Astrocyte (in vitro differentiated cells and primary cell): ENCODE data around the gene PAPLN. TPM values are rescaled to one million over a fixed set of nuclear protein-coding genes. Genes with fewer than 3 reads are reported as not detected.
A peak's percentile ranks its signal among the peaks of the same experiment; 100 is the strongest.

Experiments
- DNase-seq: peaks from one replicate; pipeline ENCODE4 v3.0.0-alpha.2; 2010; ENCODE audit warnings: low read depth
- FAIRE-seq: peaks from 2 replicates; lab custom pipeline; 2011; peaks lifted over from hg19 to GRCh38; lab: Jason Lieb, UNC
- H2AFZ ChIP-seq: 2 replicates; pipeline ENCODE4 v1.6.0; 2012; ENCODE audit warnings: low read depth, low read length, inconsistent platforms
- H3K27ac ChIP-seq: 2 replicates; pipeline ENCODE4 v1.5.1; 2011; ENCODE audit warnings: low read depth, low read length, inconsistent platforms
- H3K27me3 ChIP-seq: 2 replicates; pipeline ENCODE4 v1.6.0; 2011; ENCODE audit warnings: low read length, inconsistent platforms; ENCODE audit not compliant: insufficient read depth
- H3K36me3 ChIP-seq: 2 replicates; pipeline ENCODE4 v1.5.1; 2011; ENCODE audit warnings: low read length, inconsistent platforms; ENCODE audit not compliant: insufficient read depth
- H3K4me1 ChIP-seq: 2 replicates; pipeline ENCODE4 v1.5.1; 2011; ENCODE audit warnings: low read length, inconsistent platforms; ENCODE audit not compliant: insufficient read depth
- H3K4me2 ChIP-seq: 2 replicates; pipeline ENCODE4 v1.6.0; 2012; ENCODE audit warnings: low read length, inconsistent platforms
- H3K4me3 ChIP-seq: 2 replicates; pipeline ENCODE4 v1.5.1; 2011; ENCODE audit warnings: low read depth, mild to moderate bottlenecking, low read length, inconsistent platforms; ENCODE audit not compliant: insufficient read depth
- H3K79me2 ChIP-seq: 2 replicates; pipeline ENCODE4 v1.6.0; 2012; ENCODE audit warnings: mild to moderate bottlenecking, low read length, inconsistent platforms; ENCODE audit not compliant: insufficient read depth
- H3K9ac ChIP-seq: 2 replicates; pipeline ENCODE4 v1.6.0; 2012; ENCODE audit warnings: mild to moderate bottlenecking, low read length, inconsistent platforms
- H3K9me3 ChIP-seq: 2 replicates; pipeline ENCODE4 v1.5.1; 2012; ENCODE audit warnings: low read depth, mild to moderate bottlenecking, low read length, inconsistent platforms; ENCODE audit not compliant: insufficient read depth
- H4K20me1 ChIP-seq: 2 replicates; pipeline ENCODE4 v1.6.0; 2012; ENCODE audit warnings: low read length, inconsistent platforms; ENCODE audit not compliant: insufficient read depth
- H3K27ac Mint-ChIP-seq: one replicate; pipeline ENCODE4 v1.8.0; 2021; ENCODE audit warnings: mild to moderate bottlenecking, mixed read lengths; ENCODE audit not compliant: unreplicated experiment
- H3K27me3 Mint-ChIP-seq: one replicate; pipeline ENCODE4 v1.8.0; 2021; ENCODE audit warnings: low read depth, mixed read lengths; ENCODE audit not compliant: unreplicated experiment
- H3K36me3 Mint-ChIP-seq: one replicate; pipeline ENCODE4 v1.8.0; 2021; ENCODE audit warnings: low read depth, mixed read lengths; ENCODE audit not compliant: unreplicated experiment
- H3K4me1 Mint-ChIP-seq: one replicate; pipeline ENCODE4 v1.8.0; 2021; ENCODE audit warnings: low read depth, mixed read lengths; ENCODE audit not compliant: unreplicated experiment
- H3K4me3 Mint-ChIP-seq: one replicate; pipeline ENCODE4 v1.8.0; 2021; ENCODE audit warnings: mild to moderate bottlenecking, moderate library complexity, mixed read lengths; ENCODE audit not compliant: unreplicated experiment
- H3K9me3 Mint-ChIP-seq: one replicate; pipeline ENCODE4 v1.8.0; 2021; ENCODE audit warnings: mild to moderate bottlenecking, mixed read lengths; ENCODE audit not compliant: unreplicated experiment
- EZH2 ChIP-seq: IDR thresholded peaks from 2 replicates; pipeline ENCODE4 v1.6.1; 2012; ENCODE audit warnings: mild to moderate bottlenecking, low read length, inconsistent platforms; ENCODE audit not compliant: insufficient read depth
- total RNA-seq: library from RNA; stranded (reverse); gene quantifications from 2 replicates; pipeline ENCODE4 v1.2.1, GENCODE V29; 2021
- TF ChIP-seq, protein P1 (sequence below): IDR thresholded peaks from 2 replicates; pipeline ENCODE4 v1.5.1; 2011; ENCODE audit warnings: low read depth, mild to moderate bottlenecking, inconsistent platforms, low read length, moderate library complexity; ENCODE audit not compliant: insufficient read depth

Gene PAPLN
- total RNA-seq, 1 donor from 2014 or later = 5.0 TPM

DNA sequence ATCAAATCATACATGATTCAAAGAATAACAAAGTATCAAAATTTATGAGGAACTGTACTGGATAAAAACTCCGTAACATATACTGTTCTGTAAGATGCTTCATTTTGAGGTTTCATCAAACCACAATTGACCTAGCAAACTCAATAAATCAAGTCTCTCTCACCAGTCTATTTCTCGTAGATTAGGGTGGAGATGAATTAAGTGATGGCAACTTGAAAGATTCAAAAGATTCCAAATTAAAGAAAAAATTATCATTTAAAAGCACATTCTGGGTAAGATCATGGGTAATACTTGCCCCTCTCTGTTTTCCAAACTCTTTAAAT is 74.4 kb downstream of the PAPLN start:
- DNase-seq (peak; percentile 63), FAIRE-seq (no peak)
- no peak overlapping the region for H3K4me3 ChIP-seq
- H3K4me1 ChIP-seq = peaks cover 4% of the 10 kb centered on the region
- Mint-ChIP-seq H3K36me3 (peaks cover 10% of the 10 kb centered on the region), H3K27ac (peak overlapping the region; percentile 91), H3K9me3 (peaks cover 2% of the 10 kb centered on the region), H3K4me1 (peaks cover 15% of the 10 kb centered on the region), H3K27me3 (no peaks in the 10 kb centered on the region), H3K4me3 (no peak overlapping the region)
- no peak for TF ChIP-seq EZH2
- TF ChIP-seq, protein P1, sequence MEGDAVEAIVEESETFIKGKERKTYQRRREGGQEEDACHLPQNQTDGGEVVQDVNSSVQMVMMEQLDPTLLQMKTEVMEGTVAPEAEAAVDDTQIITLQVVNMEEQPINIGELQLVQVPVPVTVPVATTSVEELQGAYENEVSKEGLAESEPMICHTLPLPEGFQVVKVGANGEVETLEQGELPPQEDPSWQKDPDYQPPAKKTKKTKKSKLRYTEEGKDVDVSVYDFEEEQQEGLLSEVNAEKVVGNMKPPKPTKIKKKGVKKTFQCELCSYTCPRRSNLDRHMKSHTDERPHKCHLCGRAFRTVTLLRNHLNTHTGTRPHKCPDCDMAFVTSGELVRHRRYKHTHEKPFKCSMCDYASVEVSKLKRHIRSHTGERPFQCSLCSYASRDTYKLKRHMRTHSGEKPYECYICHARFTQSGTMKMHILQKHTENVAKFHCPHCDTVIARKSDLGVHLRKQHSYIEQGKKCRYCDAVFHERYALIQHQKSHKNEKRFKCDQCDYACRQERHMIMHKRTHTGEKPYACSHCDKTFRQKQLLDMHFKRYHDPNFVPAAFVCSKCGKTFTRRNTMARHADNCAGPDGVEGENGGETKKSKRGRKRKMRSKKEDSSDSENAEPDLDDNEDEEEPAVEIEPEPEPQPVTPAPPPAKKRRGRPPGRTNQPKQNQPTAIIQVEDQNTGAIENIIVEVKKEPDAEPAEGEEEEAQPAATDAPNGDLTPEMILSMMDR = no peak
- H3K27ac ChIP-seq = peak overlapping the region; percentile 2
- peaks cover 12% of the 10 kb centered on the region for H4K20me1 ChIP-seq
- peaks cover 3% of the 10 kb centered on the region for H3K79me2 ChIP-seq
- peak overlapping the region; percentile 49 for H3K4me2 ChIP-seq
- H3K27me3 ChIP-seq = no peaks in the 10 kb centered on the region
- no peaks in the 10 kb centered on the region for H3K36me3 ChIP-seq
- no peak overlapping the region for H2AFZ ChIP-seq
- H3K9me3 ChIP-seq = no peaks in the 10 kb centered on the region
- H3K9ac ChIP-seq = no peak overlapping the region

DNA sequence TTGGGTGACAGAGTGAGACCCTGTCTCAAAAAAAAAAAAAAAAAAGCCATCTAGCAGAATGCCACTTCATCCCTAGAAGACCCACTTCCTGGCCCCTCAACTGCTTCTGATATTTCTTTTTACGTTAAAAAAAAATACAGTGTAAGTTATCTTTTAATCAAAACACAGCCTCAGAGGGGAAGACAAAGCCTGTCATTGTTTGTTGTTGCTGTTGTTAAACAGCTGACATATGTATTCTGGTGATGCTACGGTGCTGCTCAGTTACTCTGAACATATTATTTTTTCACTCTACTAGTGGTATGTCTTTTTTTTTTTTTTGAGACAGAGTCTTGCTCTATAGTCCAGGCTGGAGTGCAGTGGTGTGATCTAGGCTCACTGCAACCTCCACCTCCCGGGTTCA is 75.4 kb downstream of the PAPLN start:
- Mint-ChIP-seq H3K27me3 (no peaks in the 10 kb centered on the region), H3K36me3 (peaks cover 7% of the 10 kb centered on the region), H3K27ac (no peak overlapping the region), H3K4me1 (peaks cover 15% of the 10 kb centered on the region), H3K9me3 (peaks cover 2% of the 10 kb centered on the region), H3K4me3 (no peak overlapping the region)
- Histone ChIP-seq H3K9me3 (no peaks in the 10 kb centered on the region), H3K4me2 (no peak overlapping the region), H3K79me2 (peaks cover 3% of the 10 kb centered on the region), H3K9ac (no peak overlapping the region), H3K27ac (no peak overlapping the region), H3K4me3 (no peak overlapping the region), H4K20me1 (peaks cover 9% of the 10 kb centered on the region), H3K27me3 (no peaks in the 10 kb centered on the region), H3K4me1 (peaks cover 4% of the 10 kb centered on the region), H2AFZ (no peak overlapping the region), H3K36me3 (no peaks in the 10 kb centered on the region)
- DNase-seq = no peak
- no peak for TF ChIP-seq EZH2
- TF ChIP-seq, protein P1 = no peak
- FAIRE-seq = no peak

DNA sequence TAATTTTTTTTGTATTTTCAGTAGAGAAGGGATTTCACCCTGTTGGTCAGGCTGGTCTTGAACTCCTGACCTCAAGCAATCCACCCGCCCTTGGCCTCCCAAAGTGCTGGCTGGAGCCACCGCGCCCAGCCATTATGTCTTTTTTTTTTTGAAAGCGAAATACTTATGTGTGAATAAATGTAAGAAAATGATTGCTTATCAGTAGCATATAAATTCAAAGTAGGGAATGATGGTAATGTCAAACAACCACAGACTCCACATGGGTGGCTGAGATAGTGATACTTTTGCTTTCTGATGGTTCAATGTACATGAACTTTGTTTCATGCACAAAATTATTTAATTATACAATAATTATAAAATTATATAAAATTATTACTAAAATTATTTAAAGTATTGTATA is 75.8 kb downstream of the PAPLN start:
- TF ChIP-seq, protein P1 = no peak
- no peak for TF ChIP-seq EZH2
- peaks cover 2% of the 10 kb centered on the region for H3K9me3 Mint-ChIP-seq

More for the DNA sequence above, 75.8 kb downstream of the PAPLN start:
- no peak overlapping the region for H3K27ac Mint-ChIP-seq
- peaks cover 3% of the 10 kb centered on the region for H3K79me2 ChIP-seq
- peaks cover 4% of the 10 kb centered on the region for H3K4me1 ChIP-seq
- no peak overlapping the region for H3K27ac ChIP-seq
- no peaks in the 10 kb centered on the region for H3K27me3 ChIP-seq
- no peaks in the 10 kb centered on the region for H3K36me3 ChIP-seq
- no peak overlapping the region for H3K4me3 ChIP-seq
- FAIRE-seq = no peak
- no peak overlapping the region for H2AFZ ChIP-seq
- H3K9ac ChIP-seq = no peak overlapping the region
- no peaks in the 10 kb centered on the region for H3K27me3 Mint-ChIP-seq
- no peak for DNase-seq
- no peak overlapping the region for H3K4me2 ChIP-seq
- H4K20me1 ChIP-seq = peaks cover 6% of the 10 kb centered on the region
- no peaks in the 10 kb centered on the region for H3K9me3 ChIP-seq
- H3K4me1 Mint-ChIP-seq = peaks cover 15% of the 10 kb centered on the region
- no peak overlapping the region for H3K4me3 Mint-ChIP-seq
- peaks cover 4% of the 10 kb centered on the region for H3K36me3 Mint-ChIP-seq
